SK-N-MC (cell line): ENCODE results near the gene IL1RN.

Source experiments
- EZH2 ChIP-seq: fragments of 200-600 bp; sonication (generic); IDR thresholded peaks from one replicate; pipeline ENCODE4 v1.6.1; 2017; ENCODE audit warnings: antibody characterized with exemption
- FOXP2 ChIP-seq: optimal IDR thresholded peaks from 2 replicates; pipeline ENCODE3; 2011; ENCODE audit warnings: mild to moderate bottlenecking, moderate library complexity; ENCODE audit not compliant: insufficient read depth; ENCODE audit errors: extremely low read length, control extremely low read depth
- POLR2AphosphoS5 ChIP-seq: IDR thresholded peaks from 2 replicates; pipeline ENCODE4 v1.6.1; 2012; ENCODE audit warnings: mild to moderate bottlenecking, low read depth, low read length, borderline replicate concordance

GRCh38 chr2:113182471-113183260 lies 55.3 kb downstream of the IL1RN start:
- TF ChIP-seq EZH2 (no peak), POLR2AphosphoS5 (no peak), FOXP2 (no peak)
